OCI-LY3 (cell line): ENCODE results near the gene VCAM1.

Experiments used
- EZH2phosphoT487 ChIP-seq: fragments of 200-600 bp; shearing (Covaris generic); IDR thresholded peaks from 2 replicates; pipeline ENCODE4 v1.6.1; 2018; ENCODE audit warnings: antibody characterized with exemption, mixed run types, low read depth
- TF ChIP-seq, protein P1 (sequence below): fragments of 200-600, 300-600 bp; sonication (generic); IDR thresholded peaks from 2 replicates; pipeline ENCODE4 v1.5.1; 2014; ENCODE audit warnings: antibody characterized with exemption, low read length, low read depth

DNA sequence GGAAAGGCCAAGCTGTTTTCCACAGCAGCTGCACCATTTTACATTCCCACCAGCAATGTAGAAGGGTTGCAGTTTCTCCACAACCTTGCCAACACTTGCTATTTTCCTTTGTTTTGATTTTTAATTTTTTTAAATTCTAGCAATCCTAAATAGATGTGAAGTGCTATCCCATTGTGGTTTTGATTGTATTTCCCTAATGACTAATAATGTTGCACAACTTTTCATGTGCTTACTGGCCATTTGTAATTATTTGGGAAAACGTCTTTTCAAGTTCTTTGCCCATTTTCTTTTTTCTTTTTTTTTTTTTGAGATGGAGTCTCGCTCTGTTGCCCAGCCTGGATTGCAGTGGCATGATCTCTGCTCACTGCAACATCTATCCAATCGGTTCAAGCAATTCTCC, 53.9 kb downstream of the VCAM1 start:
- TF ChIP-seq, protein P1, sequence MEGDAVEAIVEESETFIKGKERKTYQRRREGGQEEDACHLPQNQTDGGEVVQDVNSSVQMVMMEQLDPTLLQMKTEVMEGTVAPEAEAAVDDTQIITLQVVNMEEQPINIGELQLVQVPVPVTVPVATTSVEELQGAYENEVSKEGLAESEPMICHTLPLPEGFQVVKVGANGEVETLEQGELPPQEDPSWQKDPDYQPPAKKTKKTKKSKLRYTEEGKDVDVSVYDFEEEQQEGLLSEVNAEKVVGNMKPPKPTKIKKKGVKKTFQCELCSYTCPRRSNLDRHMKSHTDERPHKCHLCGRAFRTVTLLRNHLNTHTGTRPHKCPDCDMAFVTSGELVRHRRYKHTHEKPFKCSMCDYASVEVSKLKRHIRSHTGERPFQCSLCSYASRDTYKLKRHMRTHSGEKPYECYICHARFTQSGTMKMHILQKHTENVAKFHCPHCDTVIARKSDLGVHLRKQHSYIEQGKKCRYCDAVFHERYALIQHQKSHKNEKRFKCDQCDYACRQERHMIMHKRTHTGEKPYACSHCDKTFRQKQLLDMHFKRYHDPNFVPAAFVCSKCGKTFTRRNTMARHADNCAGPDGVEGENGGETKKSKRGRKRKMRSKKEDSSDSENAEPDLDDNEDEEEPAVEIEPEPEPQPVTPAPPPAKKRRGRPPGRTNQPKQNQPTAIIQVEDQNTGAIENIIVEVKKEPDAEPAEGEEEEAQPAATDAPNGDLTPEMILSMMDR: no peak
- TF ChIP-seq EZH2phosphoT487: no peak
